ENCODE results near the gene BCL7B.
A peak's percentile ranks its signal among the peaks of the same experiment; 100 is the strongest.
"Not testable (repeated sequence)": the region's sequence is repeated elsewhere in the genome, so short reads cannot be mapped to it uniquely, and the experiment has no call there.

The BCL7B gene

DNA sequence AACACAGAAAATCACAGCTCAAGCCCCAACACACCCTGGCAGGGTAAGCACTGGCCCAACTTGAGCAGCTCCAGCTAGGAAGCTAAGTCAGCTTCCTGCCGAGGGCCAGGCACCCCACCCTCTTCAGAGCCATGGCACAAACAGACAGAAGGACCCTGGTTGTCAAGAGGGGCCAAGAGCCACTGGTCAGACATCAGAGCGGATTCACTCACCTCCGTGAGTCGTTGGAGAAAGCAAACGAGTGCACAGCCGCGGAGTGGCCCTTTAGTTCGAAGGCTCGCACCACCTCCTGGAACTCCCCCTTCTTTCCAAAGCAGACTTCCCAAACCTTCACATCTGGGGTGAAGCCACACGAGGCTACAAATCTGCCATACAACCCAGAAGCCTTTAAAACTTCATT is 13.5 kb upstream of the BCL7B start:
- DNase-seq: no peak

DNA sequence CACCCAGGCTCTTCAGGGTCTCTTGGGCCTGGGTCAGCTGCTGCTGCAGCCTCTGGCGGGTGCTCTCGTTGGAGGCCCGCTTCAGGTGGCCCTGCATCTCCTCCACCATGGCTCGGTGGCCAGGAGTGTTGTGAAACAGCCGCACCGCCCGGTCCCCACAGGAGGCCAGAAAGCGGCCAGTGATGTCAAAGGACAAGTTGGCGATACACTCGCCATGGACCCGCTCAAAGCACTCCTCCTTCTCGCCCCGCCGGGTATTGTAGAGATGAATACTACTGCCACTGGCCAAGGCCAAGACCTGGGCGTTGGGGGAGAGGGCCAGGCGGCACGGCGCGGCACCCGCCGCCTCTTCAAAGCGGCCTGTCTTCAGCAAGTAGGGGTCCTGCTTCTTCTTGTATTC is 13.0 kb upstream of the BCL7B start:
- no peak for DNase-seq

DNA sequence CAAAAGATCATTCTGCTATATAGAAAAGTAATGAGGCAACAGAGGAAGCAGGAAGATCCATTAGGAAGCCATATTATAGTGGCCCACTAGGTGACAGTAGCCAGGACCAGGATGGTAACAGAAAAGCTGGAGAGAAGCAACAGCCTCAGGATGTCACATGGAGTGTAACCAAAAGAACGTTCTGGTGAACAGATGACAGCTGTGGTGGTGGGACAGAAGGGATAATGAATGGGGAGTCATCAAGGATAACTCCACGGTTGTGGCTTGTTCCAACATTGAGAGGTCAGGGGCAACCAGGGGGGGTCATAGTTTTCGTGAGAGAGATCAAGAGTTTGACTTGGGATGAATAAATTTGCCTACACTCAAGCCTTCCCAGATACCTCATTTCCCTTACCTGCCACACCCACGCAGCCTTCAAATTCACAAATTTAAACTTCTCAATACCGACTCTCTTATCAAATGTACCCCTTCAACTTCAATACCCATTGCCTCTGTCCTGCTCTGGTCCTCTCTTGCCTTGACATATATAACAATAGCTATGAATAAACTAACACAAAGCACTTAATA is 11.6 kb upstream of the BCL7B start:
- no peak for DNase-seq

DNA sequence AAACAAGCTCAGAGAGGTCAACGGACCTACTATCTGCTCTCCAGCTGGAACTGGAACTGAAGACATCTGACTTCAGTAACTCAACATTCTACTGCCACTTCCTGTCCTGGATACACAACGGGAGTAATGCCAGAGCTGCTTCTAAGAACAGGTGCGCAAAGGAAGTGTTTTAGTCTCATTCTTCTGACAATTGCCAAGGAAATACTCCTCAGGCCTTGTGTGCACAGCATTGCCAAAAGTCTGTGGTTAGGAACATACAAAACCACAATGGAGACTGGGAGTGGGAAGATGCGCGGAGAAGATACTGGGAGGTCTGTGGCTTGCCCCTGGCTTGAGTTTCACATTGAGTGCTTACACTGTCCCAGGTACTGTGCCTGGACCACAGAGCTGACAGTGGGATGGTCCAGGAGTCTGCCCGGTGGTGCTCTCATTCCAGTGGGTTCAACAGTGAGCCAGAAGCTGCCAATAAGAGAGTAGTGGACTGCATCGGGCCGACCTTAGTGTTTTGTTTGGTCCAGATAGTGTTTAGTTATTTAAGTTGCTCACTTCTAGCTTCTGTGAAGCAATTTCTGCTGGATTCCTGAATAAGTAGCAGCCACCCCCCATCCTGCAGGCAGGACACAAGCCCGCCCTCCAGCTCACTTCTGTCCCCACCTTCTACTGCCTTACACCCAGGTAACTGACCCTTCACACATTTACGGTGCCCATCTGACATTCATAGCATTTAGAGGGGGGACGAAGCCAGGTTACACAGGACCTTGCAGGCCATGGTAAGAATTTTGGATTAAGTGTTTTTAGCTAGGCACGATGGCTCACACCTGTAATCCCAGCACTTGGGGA is 10.6 kb upstream of the BCL7B start:
- DNase-seq: no peak

DNA sequence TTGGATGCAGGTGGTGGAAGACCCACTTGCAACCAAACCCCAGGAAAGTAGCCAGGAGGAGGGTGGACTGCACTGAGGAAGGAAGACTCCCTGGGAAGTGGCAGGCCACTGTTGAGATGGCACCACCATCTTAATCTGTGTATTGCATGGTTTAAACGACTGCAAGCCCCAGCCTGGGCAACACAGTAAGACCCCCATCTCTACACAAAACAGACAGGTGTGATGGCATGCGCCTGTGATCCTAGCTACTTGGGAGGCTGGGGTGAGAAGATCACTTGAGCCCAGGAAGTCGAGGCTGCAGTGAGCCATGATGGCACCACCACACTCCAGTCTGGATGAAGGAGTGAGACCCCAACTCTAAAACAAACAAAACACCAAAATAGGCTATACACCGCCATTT is 9.7 kb upstream of the BCL7B start:
- DNase-seq: no peak

DNA sequence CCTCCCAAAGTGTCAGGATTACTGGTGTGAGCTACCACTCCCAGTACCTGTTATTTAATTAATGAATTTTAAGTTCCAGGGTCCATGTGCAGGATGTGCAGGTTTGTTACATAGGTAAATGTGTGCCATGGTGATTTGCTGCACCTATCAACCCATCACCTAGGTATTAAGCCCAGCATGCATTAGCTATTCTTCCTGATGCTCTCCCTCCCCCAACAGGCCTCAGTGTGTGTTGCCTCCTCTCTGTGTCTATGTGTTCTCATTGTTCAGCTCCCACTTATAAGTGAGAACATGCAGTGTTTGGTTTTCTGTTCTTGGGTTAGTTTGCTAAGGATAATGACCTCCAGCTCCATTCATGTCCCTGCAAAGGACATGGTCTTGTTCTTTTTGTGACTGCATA is 8.9 kb upstream of the BCL7B start:
- DNase-seq: not testable (repeated sequence)

DNA sequence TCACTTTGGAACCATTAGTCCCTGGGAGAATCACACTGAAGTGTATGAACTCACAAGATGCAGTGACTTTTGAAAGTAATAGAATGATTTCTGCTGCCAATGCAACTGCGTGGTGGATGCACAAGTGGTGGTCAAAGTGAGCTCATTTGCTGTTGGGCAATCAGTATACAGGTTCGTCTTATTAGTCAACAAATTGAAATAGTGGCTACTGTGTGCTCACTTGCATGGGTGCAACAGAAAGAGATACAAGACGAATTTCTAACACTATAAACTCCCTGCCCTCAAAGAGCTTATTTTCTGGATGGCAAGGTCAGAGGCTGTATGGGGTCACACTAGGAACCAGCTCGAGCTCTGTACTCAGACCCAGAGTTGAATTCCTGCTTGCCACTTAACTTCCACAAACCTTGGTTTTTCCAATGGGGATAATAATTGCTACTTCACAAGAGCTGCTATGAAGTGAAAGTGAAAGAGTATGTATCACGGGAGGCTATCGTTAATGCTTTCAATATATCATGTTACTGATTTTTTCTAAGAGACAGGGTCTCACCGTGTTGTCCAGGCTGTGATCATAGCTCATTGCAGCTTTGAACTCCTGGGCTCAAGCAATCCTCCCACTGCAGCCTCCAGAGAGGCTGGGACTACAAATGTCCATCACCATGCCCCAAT is 8.3 kb upstream of the BCL7B start:
- DNase-seq: no peak

DNA sequence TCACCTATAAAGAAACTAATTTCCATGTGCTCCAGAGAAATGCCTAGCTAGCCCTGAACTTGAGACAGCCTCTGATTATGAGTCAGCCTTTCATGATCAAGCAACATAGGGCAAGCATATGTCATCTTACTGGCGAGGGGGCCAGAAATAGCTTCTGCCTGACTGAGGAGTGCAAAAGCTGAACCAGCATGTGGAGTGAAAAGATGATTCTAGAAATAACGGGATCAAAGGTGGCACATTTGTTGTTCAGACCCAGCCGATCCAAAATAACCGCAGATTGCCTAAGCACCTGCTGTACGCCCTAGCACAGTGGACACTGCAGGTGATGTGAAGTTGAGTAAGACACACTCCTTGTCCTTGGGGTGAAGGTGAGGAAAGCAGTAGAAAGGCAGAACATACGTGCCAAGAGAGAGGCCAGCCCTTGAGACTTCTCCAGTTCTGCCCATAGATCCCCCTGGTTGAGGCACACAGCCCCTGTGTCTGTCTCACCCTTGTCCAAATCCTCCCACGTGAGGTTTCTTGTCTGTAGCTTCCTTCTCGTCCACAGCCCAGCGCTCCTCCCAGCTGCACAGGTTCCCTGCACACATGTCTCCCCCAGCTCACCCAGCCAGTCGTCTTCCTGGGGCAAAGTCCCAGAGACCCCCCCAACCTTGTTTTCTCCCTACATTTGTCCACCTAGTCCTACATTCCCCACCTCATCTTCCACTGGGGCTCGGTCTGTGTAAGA is 2.8 kb upstream of the BCL7B start:
- DNase-seq: no peak

DNA sequence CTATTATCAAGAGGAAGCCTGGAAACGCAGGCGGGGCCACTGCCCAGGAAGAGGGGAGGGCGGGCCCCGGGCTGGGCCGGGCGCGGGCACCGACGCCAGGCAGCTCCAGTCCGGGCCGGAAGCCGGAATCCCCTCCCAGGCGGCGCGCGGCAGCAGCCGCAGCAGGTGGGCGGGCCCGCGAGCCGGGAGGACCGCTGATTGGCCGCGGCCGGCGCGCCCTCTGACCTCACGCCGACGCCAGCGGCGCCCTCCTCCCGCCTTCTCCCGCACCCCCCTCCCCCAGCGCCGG is 438 bp downstream of the BCL7B start:
- DNase-seq: peak; percentile 93

DNA sequence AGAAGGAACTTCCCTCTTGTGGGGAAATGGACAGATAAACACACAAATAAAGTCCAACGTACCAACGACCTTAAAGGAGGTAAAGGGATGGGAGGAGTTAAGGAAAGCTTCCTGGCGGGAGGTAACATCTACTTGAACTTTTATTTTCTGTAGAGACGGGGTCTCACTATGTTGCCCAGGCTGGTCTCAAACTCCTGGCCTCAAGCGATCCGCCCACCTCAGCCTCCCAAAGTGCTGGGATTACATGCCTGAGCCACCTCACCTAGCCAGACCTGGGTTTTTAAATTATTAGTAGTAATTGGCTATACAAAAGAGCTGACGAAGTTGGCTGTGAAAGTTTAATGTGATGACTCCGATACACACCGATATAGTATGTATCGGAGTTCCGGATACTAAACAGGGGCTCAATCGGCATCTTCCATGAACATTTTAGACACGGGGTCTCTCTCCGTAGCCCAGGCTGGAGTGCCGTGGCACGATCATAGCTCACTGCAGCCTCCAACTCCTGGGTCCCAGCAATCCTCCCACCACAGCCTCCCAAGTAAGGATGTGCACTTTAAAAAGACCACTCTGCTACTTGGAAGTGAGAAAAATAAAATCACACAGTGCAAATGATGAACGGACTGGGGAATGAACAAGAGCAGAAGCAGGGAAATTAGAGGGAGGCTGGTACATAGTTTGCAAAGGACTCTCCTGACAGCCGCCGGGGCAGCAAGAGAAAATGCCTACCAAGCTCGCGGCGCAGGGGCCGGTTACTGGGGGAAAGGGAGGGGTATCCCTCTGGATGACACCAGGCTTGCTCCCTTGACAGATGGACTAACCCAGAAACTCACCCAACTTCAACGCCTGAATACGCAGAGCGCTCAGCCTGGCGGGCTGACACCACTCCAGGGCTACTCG is 1.0 kb downstream of the BCL7B start:
- no peak for DNase-seq

DNA sequence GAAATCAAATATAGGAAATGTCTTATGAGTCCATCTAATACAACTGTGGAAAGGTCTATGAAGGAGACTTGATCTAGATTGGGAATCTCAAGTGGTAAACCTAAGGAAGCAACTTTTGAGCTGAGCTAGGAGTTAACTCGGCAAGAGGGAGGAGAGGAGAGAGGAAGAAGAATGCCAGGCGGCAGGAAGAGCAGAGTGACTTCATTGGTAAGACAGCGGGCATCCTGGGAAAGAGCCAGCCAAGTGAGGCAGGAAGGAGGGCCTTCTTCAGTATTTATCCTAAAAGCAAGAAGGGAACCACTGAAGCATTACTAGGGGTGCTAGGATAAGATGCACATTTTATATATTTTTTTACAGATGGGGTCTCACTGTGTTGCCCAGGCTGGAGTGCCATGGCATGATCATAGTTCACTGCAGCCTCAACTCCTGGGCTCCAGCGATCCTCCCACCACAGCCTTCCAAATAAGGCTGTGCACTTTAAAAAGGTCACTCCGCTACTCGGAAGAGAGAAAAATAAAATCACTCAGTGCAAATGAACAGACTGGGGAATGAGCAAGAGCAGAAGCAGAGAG is 2.0 kb downstream of the BCL7B start:
- DNase-seq: no peak

DNA sequence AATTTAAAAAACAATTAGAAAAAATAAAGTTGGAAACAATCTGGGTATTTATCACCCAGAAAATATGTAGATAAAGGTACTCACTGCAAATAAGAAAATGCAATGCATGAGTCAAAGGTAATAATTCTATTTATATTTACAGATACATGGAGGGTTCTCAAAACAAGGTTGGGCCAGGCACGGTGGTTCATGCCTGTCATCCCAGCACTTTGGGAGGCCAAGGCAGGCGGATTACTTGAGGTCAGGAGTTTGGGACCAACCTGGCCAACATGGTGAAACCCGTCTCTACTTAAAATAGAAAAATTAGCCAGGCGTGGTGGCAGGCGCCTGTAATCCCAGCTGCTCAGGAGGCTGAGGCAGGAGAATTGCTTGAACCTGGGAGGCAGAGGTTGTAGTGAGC is 7.4 kb downstream of the BCL7B start:
- not testable (repeated sequence) for DNase-seq

DNA sequence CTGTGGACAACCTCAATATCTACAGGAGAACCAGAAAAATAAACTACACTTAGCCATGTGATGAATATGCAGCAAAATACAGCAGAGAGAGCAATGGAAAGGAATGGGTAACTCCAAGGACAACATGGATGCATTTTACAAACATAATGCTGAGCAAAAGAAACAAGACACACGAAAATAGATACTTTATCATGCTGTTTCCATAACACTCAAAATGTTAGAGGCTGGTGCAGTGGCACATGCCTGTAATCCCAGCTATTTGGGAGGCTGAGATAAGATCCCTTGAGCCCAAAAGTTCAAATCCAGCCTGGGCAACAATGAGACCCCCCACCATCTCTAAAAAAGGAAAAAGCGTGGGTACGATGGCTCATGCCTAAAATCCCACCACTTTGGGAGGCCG is 8.3 kb downstream of the BCL7B start:
- DNase-seq: no peak

DNA sequence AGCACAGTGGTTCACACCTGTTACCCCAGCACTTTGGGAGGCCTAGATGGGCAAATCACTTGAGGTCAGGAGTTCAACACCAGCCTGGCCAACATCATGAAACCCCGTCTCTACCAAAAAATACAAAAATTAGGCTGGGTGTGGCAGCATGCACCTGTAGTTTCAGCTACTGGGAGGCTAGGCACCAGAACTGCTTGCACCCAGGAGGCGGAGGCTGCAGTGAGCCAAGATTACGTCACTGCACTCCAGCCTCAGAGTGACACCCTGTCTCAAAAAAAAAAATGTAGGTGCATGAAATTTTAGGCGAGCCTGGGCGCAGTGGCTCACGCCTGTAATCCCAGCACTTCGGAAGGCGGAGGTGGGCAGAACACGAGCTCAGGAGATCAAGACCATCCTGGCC is 9.6 kb downstream of the BCL7B start:
- DNase-seq: no peak

DNA sequence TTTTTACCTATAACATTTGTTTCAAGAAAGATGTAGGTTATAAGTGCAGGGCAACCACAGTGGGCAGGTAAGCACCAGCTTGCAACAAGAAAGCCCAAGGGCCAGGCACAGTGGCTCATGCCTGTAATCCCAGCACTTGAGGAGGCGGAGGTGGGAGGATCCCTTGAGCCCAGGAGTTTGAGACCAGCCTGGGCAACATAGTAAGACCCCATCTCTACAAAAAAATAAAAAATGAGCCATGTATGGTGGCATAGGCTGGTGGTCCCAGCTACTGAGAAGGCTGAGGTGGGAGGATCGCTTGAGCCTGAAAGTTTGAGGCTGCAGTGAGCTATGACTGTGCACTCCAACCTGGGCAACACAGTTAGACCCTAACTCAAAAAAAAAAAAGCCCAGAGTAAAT is 12.8 kb downstream of the BCL7B start:
- no peak for DNase-seq

DNA sequence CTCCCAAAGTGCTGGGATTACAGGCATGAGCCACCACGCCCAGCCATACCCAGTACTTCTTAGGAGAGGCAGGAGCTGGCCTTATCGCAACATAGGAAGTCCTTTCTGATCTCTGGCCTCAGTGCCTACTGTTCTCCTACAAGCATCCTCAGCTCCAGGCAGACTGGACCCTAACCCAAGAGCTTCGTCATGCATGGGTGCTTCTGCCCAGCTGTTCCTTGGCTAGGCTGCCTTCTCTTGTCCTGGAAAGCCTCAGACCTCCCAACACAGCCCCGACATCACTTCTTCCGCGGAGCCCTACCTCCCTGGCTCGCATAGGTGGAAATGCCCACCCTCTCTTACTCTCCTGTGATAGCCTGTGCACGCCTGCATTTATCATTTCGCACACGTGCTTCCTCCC is 15.8 kb downstream of the BCL7B start:
- DNase-seq: no peak

DNA sequence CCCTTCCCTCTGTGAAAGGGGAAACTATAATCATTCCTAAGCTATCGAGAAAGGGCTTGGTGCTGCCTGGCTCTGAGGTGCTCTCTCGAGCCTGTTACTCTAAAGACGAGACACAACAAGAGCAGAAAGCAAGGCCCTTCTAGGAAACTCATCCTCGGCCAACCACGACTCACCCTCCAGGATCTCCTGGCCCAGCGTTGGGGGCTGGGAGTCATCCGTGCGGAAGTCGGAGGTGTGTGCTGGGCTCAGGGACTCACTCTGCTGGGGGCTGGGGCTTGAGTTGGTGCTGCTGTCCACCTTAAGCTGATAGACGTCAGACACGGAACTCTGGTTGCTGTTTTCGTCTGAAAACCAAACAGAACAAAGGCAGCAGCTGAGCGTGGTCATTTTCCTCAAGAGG is 17.8 kb downstream of the BCL7B start:
- DNase-seq: no peak

DNA sequence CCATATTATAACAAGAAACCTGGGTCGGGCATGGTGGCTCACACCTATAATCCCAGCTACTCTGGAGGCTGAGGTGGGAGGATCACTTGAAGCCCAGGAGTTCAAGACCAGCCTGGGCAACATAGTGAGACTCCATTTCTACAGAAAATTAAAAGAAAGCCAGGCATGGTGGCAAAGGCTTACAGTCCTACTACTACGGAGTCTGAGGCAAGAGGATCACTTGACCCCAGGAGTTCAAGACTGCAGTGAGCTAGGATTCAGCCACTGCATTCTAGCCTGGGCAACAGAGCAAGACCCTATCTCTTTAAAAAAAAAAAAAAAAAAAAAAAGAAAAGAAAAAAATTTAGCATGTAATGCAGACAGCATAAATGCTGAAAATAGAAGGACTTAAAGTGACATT is 19.0 kb downstream of the BCL7B start:
- DNase-seq: not testable (repeated sequence)

DNA sequence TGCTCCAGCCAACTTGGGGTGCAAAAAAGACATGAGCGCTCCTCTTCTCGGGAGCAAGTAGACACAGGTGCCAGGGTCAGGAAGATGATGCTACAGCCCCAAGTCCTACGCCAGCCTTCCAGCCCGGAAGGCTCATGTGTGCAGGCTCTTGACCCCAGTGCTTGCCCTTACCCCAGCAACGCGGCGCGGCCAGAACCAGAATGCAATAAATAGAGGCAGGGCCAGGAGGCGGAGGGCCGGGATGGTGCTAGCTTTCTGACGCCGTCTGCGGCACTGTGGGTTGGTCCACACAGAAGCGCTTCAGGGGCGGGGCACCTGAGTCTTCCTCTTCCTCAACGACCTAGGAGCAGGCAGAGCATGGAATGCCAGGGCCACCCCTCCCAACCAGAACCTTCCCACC is 20.4 kb downstream of the BCL7B start:
- DNase-seq: no peak

DNA sequence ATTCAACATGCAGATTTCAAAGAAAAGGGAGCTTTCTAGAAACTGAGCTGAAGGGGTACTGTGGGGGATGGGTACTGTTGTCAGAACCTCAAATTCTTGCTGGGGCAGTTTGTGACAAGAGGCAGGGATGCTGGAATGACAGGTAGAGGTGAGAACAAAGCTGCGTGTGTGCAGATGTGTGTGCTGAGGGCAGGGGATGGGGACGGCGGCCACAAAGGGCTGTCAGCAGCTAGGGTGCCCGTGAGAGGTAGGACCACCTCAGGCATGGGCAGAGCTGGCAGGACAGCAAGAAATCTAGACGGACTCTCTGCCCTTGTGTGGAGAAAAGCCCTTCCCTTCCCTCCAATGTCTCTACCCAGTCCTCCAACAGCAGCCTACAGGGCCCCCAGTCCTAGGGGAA is 21.0 kb downstream of the BCL7B start:
- DNase-seq: no peak

DNA sequence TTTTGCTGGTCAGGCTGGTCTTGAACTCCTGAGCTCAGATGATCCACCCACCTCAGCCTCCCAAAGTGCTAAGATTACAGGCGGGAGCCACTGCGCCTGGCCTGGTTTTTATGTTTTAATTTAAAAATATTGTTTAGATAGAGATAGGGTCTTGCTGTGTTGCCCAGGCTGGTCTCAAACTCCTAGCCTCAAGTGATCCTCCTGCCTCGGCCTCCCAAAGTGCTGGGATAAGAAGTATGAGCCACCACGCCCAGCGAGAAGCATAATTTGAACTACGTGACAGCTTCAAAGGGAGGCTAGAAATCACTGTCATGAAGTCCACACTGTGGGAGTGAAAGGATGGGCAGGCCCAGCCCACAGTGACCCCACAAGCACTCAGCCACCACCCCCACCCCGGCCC is 21.6 kb downstream of the BCL7B start:
- not testable (repeated sequence) for DNase-seq

DNA sequence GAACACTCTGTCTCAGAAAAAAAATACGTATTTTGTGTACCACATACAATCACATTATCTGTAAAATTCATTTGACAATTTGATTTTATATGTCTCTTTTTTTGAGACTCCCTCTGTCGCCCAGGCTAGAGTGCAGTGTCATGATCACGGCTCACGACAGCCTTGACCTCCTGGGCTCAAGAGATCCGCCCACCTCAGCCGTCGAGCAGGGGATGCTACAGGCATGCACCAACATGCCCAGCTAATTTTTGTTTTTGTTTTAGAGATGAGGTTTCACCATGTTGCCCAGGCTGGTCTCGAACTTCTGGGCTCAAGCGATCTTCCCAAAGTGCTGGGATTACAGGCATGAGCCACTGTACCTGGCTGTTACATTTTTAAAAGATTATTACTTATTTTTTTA is 23.7 kb downstream of the BCL7B start:
- DNase-seq: no peak
